Body of pancreas (tissue), 4 donors: ENCODE data around the gene FBXO34.

Experiments
- CTCF ChIP-seq, 7 experiments: fragments of 450-650 bp in 4 of 7; fragments of 200-600 bp in 3 of 7; sonication (generic) in 3 of 7; IDR thresholded peaks; one replicate each; pipeline ENCODE4 v1.5.1; 2016 to 2019; ENCODE audit warnings: antibody characterized with exemption in 7 of 7
- POLR2A ChIP-seq, 3 donors: fragments of 450-650 bp; IDR thresholded peaks; one replicate each; pipeline ENCODE4 v1.6.1; 2016; ENCODE audit warnings: antibody characterized with exemption in 3 of 3, mild to moderate bottlenecking in 2 of 3

GRCh38 chr14:55354500-55354899 is 83.3 kb downstream of the FBXO34 start:
- TF ChIP-seq CTCF (IDR thresholded peaks at IDR 0.05) (peak in 6 of 7 experiments; percentile 37 to 71 (median 56)), POLR2A (IDR thresholded peaks at IDR 0.05) (no peak)
